ENCODE results near the gene LRRFIP1. TPM values are rescaled to one million over a fixed set of nuclear protein-coding genes. Genes with fewer than 3 reads are reported as not detected.
"Not testable (repeated sequence)": the region's sequence is repeated elsewhere in the genome, so short reads cannot be mapped to it uniquely, and the experiment has no call there.

The LRRFIP1 gene
- total and polyA plus RNA-seq, 2 donors (not counting 1 experiment from before 2014, with no cell fraction given): 42.0 to 139 TPM

DNA sequence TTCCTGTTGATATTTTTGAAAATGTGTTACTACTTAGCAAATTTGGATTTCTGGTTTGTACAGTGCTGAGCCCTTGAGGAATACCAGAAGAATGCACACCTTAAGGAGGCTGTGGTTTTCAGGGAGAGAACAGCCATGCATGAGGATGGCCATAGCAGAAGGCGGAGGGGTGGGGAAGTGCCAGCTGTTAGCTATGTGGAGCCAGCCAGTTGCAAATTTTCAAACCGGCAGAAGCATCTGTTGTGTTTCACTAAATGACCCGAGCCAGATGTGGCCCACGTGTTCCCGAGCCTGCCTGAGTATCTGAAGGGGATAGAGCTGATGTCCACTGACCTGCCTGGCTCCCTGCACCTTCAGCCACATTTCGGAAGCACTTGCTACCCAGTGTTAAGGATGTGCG, 154.8 kb downstream of the LRRFIP1 start:
- H3K9me3 Mint-ChIP-seq (ENCODE audit: insufficient read depth): peaks cover 6% of the 10 kb centered on the region
- H4K20me1 ChIP-seq (ENCODE audit: control insufficient read depth, insufficient read depth, low read length, poor library complexity, severe bottlenecking): peaks cover 4% of the 10 kb centered on the region
- H3K27me3 ChIP-seq (replicated peaks in 1 of 4; ENCODE audit: control extremely low read depth in 1 of 4, control insufficient read depth in 3 of 4, insufficient read depth in 4 of 4, low read length in 3 of 4): no peaks in the 10 kb centered on the region
- H3K27me3 Mint-ChIP-seq: no peaks in the 10 kb centered on the region
- H3K79me2 ChIP-seq (ENCODE audit: control insufficient read depth, insufficient read depth, low read length): no peaks in the 10 kb centered on the region
- WGBS (ENCODE audit: insufficient coverage): 85% methylated on average over 7 of the region's 7 CpGs
- intact Hi-C loops (cut with micrococcal nuclease): no loop called here
- no peak overlapping the region for H3K27ac Mint-ChIP-seq
- H3K4me3 Mint-ChIP-seq: no peak overlapping the region
- H2AFZ ChIP-seq (ENCODE audit: insufficient read depth, low read depth, low read length, poor library complexity, severe bottlenecking): no peak overlapping the region
- ChIA-PET CTCF (no interaction called here), POLR2A (no interaction called here)
- H3K4me3 ChIP-seq (ENCODE audit: control extremely low read depth in 1 of 5, extremely low read depth in 1 of 5, insufficient read depth in 1 of 5, low read depth in 2 of 5, low read length in 4 of 5): no peak overlapping the region
- no peaks in the 10 kb centered on the region for H3K4me1 ChIP-seq (ENCODE audit: control insufficient read depth in 2 of 2, insufficient read depth in 2 of 2, low read length in 2 of 2)
- TF ChIP-seq, protein P1, sequence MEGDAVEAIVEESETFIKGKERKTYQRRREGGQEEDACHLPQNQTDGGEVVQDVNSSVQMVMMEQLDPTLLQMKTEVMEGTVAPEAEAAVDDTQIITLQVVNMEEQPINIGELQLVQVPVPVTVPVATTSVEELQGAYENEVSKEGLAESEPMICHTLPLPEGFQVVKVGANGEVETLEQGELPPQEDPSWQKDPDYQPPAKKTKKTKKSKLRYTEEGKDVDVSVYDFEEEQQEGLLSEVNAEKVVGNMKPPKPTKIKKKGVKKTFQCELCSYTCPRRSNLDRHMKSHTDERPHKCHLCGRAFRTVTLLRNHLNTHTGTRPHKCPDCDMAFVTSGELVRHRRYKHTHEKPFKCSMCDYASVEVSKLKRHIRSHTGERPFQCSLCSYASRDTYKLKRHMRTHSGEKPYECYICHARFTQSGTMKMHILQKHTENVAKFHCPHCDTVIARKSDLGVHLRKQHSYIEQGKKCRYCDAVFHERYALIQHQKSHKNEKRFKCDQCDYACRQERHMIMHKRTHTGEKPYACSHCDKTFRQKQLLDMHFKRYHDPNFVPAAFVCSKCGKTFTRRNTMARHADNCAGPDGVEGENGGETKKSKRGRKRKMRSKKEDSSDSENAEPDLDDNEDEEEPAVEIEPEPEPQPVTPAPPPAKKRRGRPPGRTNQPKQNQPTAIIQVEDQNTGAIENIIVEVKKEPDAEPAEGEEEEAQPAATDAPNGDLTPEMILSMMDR (IDR thresholded peaks at IDR 0.05): no peak
- TF ChIP-seq EZH2 (IDR thresholded peaks at IDR 0.05; ENCODE audit: borderline replicate concordance, insufficient read depth, low read depth, low read length, poor library complexity, severe bottlenecking): no peak
- peaks cover 2 to 21% (median 9%) of the 10 kb centered on the region in 3 donors for H3K9me3 ChIP-seq (ENCODE audit: control extremely low read depth in 1 of 3, control insufficient read depth in 2 of 3, insufficient read depth in 1 of 3, low read length in 2 of 3)
- H3K4me1 Mint-ChIP-seq: no peaks in the 10 kb centered on the region
- no peak overlapping the region for H3K4me2 ChIP-seq (replicated peaks; ENCODE audit: low read depth, low read length, poor library complexity, severe bottlenecking)
- no peak for ATAC-seq (ENCODE audit: low read depth)
- no peak overlapping the region for H3K9ac ChIP-seq (ENCODE audit: low read length)
- no peak for DNase-seq
- no peak overlapping the region for H3K27ac ChIP-seq (ENCODE audit: low read length in 2 of 2)
- H3K36me3 ChIP-seq (replicated peaks in 1 of 2; ENCODE audit: control extremely low read depth in 1 of 2, control insufficient read depth in 1 of 2, extremely low read depth in 1 of 2, insufficient read depth in 2 of 2, low read length in 1 of 2): peaks cover 3 to 39% of the 10 kb centered on the region in 2 experiments

DNA sequence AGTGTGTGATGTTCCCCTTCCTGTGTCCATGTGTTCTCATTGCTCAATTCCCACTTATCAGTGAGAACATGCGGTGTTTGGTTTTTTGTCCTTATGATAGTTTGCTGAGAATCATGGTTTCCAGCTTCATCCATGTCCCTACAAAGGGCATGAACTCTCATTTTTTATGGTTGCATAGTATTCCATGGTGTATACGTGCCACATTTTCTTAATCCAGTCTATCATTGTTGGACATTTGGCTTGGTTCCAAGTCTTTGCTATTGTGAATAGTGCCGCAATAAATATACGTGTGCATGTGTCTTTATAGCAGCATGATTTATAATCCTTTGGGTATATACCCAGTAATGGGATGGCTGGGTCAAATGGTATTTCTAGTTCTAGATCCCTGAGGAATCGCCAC, 156.3 kb downstream of the LRRFIP1 start:
- POLR2A ChIA-PET, CTCF ChIA-PET: not testable (repeated sequence)
- H3K36me3 ChIP-seq (replicated peaks in 1 of 2; ENCODE audit: control extremely low read depth in 1 of 2, control insufficient read depth in 1 of 2, extremely low read depth in 1 of 2, insufficient read depth in 2 of 2, low read length in 1 of 2): peaks cover 2 to 30% of the 10 kb centered on the region in 2 experiments

More for the DNA sequence above, 156.3 kb downstream of the LRRFIP1 start:
- H2AFZ ChIP-seq (ENCODE audit: insufficient read depth, low read depth, low read length, poor library complexity, severe bottlenecking); H3K27me3 ChIP-seq (replicated peaks in 1 of 4; ENCODE audit: control extremely low read depth in 1 of 4, control insufficient read depth in 3 of 4, insufficient read depth in 4 of 4, low read length in 3 of 4); H3K9me3 Mint-ChIP-seq (ENCODE audit: insufficient read depth); H3K4me2 ChIP-seq (replicated peaks; ENCODE audit: low read depth, low read length, poor library complexity, severe bottlenecking); H3K27me3 Mint-ChIP-seq; H4K20me1 ChIP-seq (ENCODE audit: control insufficient read depth, insufficient read depth, low read length, poor library complexity, severe bottlenecking); H3K4me3 ChIP-seq (ENCODE audit: control extremely low read depth in 1 of 5, extremely low read depth in 1 of 5, insufficient read depth in 1 of 5, low read depth in 2 of 5, low read length in 4 of 5); DNase-seq; ATAC-seq (ENCODE audit: low read depth); H3K4me1 Mint-ChIP-seq; intact Hi-C loops (cut with micrococcal nuclease); H3K4me3 Mint-ChIP-seq; H3K27ac ChIP-seq (ENCODE audit: low read length in 2 of 2); H3K4me1 ChIP-seq (ENCODE audit: control insufficient read depth in 2 of 2, insufficient read depth in 2 of 2, low read length in 2 of 2); H3K79me2 ChIP-seq (ENCODE audit: control insufficient read depth, insufficient read depth, low read length); H3K9ac ChIP-seq (ENCODE audit: low read length); H3K27ac Mint-ChIP-seq: not testable (repeated sequence)
- H3K9me3 ChIP-seq (ENCODE audit: control extremely low read depth in 1 of 3, control insufficient read depth in 2 of 3, insufficient read depth in 1 of 3, low read length in 2 of 3): peaks cover 2 to 26% (median 12%) of the 10 kb centered on the region in 3 donors
- WGBS (ENCODE audit: insufficient coverage): no CpG with 5 or more reads among the region's 5 CpGs
